Karpas-422 (cell line): ENCODE results near the gene TMEM109. TPM values are rescaled to one million over a fixed set of nuclear protein-coding genes. Genes with fewer than 3 reads are reported as not detected.

Experiments
- DNase-seq: peaks from one replicate; pipeline ENCODE4 v3.0.0-alpha.2; 2015
- H2AFZ ChIP-seq: fragments of 200-600 bp; sonication (generic); 2 replicates; pipeline ENCODE4 v1.6.1; 2014; ENCODE audit warnings: antibody characterized with exemption, low read length, mixed read lengths
- H3K27ac ChIP-seq: fragments of 200-600 bp; sonication (generic); 2 replicates; pipeline ENCODE4 v1.5.1; 2014; ENCODE audit warnings: mild to moderate bottlenecking, low read length, moderate library complexity
- H3K27me3 ChIP-seq: fragments of 200-600 bp; sonication (generic); 2 replicates; pipeline ENCODE4 v1.6.1; 2014; ENCODE audit warnings: low read length, mixed read lengths
- H3K36me3 ChIP-seq: fragments of 200-600 bp; sonication (generic); 2 replicates; pipeline ENCODE4 v1.6.1; 2014; ENCODE audit warnings: low read length, mixed read lengths; ENCODE audit not compliant: insufficient read depth
- H3K4me1 ChIP-seq: fragments of 200-600 bp; sonication (generic); 2 replicates; pipeline ENCODE4 v1.6.1; 2014; ENCODE audit warnings: mild to moderate bottlenecking, low read length, mixed read lengths
- H3K4me2 ChIP-seq: fragments of 200-600 bp; sonication (generic); 2 replicates; pipeline ENCODE4 v1.6.1; 2014; ENCODE audit warnings: low read length, low read depth, mild to moderate bottlenecking; ENCODE audit not compliant: poor library complexity, severe bottlenecking
- H3K4me3 ChIP-seq: fragments of 200-600 bp; sonication (generic); 2 replicates; pipeline ENCODE4 v1.5.1; 2014; ENCODE audit warnings: mild to moderate bottlenecking, antibody characterized with exemption, low read length, mixed read lengths
- H3K79me2 ChIP-seq: fragments of 200-600 bp; sonication (generic); 2 replicates; pipeline ENCODE4 v1.6.1; 2014; ENCODE audit warnings: mild to moderate bottlenecking, low read length, mixed read lengths
- H3K9ac ChIP-seq: fragments of 200-600 bp; sonication (generic); 2 replicates; pipeline ENCODE4 v1.6.0; 2014; ENCODE audit warnings: low read length
- H3K9me2 ChIP-seq: fragments of 200-600 bp; sonication (generic), shearing (Covaris generic); replicated peaks from 2 replicates; pipeline ENCODE4 v1.6.0; 2014; ENCODE audit warnings: mild to moderate bottlenecking, low read length, moderate library complexity; ENCODE audit not compliant: insufficient read depth
- H3K9me3 ChIP-seq: fragments of 300-700, 200-600 bp; sonication (generic); 2 replicates; pipeline ENCODE4 v1.6.1; 2014; ENCODE audit warnings: low read length, mixed read lengths
- H4K20me1 ChIP-seq: fragments of 200-600 bp; sonication (generic); 2 replicates; pipeline ENCODE4 v1.6.1; 2014; ENCODE audit warnings: mild to moderate bottlenecking, antibody characterized with exemption, low read length, low read depth; ENCODE audit not compliant: insufficient read depth
- total RNA-seq: library from RNA; depleted of rRNA; stranded (reverse); fragments of >200 nt; shearing (Covaris generic); gene quantifications from 2 replicates; pipeline ENCODE4 v1.2.3, GENCODE V29; 2014; ENCODE audit warnings: low replicate concordance

TMEM109 gene
- total RNA-seq, 1 experiment from 2014 or later: 44.4 TPM

GRCh38 chr11:60951904-60952741 lies 38.2 kb downstream of the TMEM109 start, which contains the start of gene SLC15A3:
TSS of gene SLC15A3 (minus strand) at chr11:60952176. CDS start at chr11:60951551, 625 bp downstream.
- Histone ChIP-seq H3K27me3 (no peaks in the 10 kb centered on the region), H3K4me3 (peak within 1 kb of the TSS; percentile 93), H3K4me2 (peak within 1 kb of the TSS; percentile 96), H3K9me2 (no peaks in the 10 kb centered on the region), H3K79me2 (peaks cover 40% of the 10 kb centered on the region), H3K36me3 (no peaks in the 10 kb centered on the region; the same call in 1 of the 2 replicates), H3K9ac (peak within 1 kb of the TSS; percentile 90), H2AFZ (peak within 1 kb of the TSS; percentile 73), H4K20me1 (no peaks in the 10 kb centered on the region), H3K4me1 (peaks cover 44% of the 10 kb centered on the region), H3K27ac (peak within 1 kb of the TSS; percentile 85), H3K9me3 (no peaks in the 10 kb centered on the region)
- peak; percentile 96 for DNase-seq

GRCh38 chr11:60952742-60953170 lies 38.8 kb downstream of the TMEM109 start:
- H3K4me3 ChIP-seq: peak overlapping the region; percentile 93; the same call in 1 of the 2 replicates

GRCh38 chr11:60953781-60954180 lies 39.8 kb downstream of the TMEM109 start:
- Histone ChIP-seq H4K20me1 (no peaks in the 10 kb centered on the region), H2AFZ (no peak overlapping the region), H3K4me1 (peaks cover 40% of the 10 kb centered on the region), H3K4me3 (no peak overlapping the region), H3K9me3 (no peaks in the 10 kb centered on the region), H3K27me3 (no peaks in the 10 kb centered on the region), H3K79me2 (peaks cover 27% of the 10 kb centered on the region), H3K9ac (no peak overlapping the region), H3K36me3 (no peaks in the 10 kb centered on the region), H3K4me2 (no peak overlapping the region), H3K9me2 (no peaks in the 10 kb centered on the region), H3K27ac (no peak overlapping the region)
- no peak for DNase-seq

More at GRCh38 chr11:60952742-60953170, 38.8 kb downstream of the TMEM109 start:
- H3K4me2 ChIP-seq: peak overlapping the region; percentile 96
- peak overlapping the region; percentile 85 for H3K27ac ChIP-seq
- no peak for DNase-seq
- H3K27me3 ChIP-seq: no peaks in the 10 kb centered on the region
- no peaks in the 10 kb centered on the region for H3K9me2 ChIP-seq
- no peaks in the 10 kb centered on the region for H4K20me1 ChIP-seq
- no peaks in the 10 kb centered on the region; the same call in 1 of the 2 replicates for H3K36me3 ChIP-seq
- H2AFZ ChIP-seq: peak overlapping the region; percentile 73; the same call in 1 of the 2 replicates
- peaks cover 36% of the 10 kb centered on the region for H3K79me2 ChIP-seq
- H3K9ac ChIP-seq: peak overlapping the region; percentile 90
- H3K9me3 ChIP-seq: no peaks in the 10 kb centered on the region
- H3K4me1 ChIP-seq: peaks cover 44% of the 10 kb centered on the region

- H3K4me1 ChIP-seq: peaks cover 37% of the 10 kb centered on the region
- no peak for DNase-seq
- H4K20me1 ChIP-seq: no peaks in the 10 kb centered on the region
- H3K27me3 ChIP-seq: no peaks in the 10 kb centered on the region
- H3K4me3 ChIP-seq: no peak overlapping the region
- H3K9me3 ChIP-seq: no peaks in the 10 kb centered on the region
- peak overlapping the region; percentile 70; the same call in 1 of the 2 replicates for H2AFZ ChIP-seq
- H3K36me3 ChIP-seq: no peaks in the 10 kb centered on the region
- peaks cover 22% of the 10 kb centered on the region for H3K79me2 ChIP-seq
- H3K9ac ChIP-seq: no peak overlapping the region
- no peaks in the 10 kb centered on the region for H3K9me2 ChIP-seq
- no peak overlapping the region for H3K4me2 ChIP-seq
- no peak overlapping the region for H3K27ac ChIP-seq
Observed at GRCh38 chr11:60954421-60954820, 40.5 kb downstream of the TMEM109 start.

GRCh38 chr11:60955571-60955970 lies 41.6 kb downstream of the TMEM109 start:
- no peaks in the 10 kb centered on the region for H3K9me2 ChIP-seq
- H3K36me3 ChIP-seq: no peaks in the 10 kb centered on the region
- no peaks in the 10 kb centered on the region for H3K9me3 ChIP-seq
- DNase-seq: no peak
- peaks cover 25% of the 10 kb centered on the region for H3K4me1 ChIP-seq
- no peaks in the 10 kb centered on the region for H3K27me3 ChIP-seq
- H2AFZ ChIP-seq: no peak overlapping the region
- no peak overlapping the region for H3K4me3 ChIP-seq
- H3K9ac ChIP-seq: no peak overlapping the region
- peaks cover 11% of the 10 kb centered on the region for H3K79me2 ChIP-seq
- H3K27ac ChIP-seq: no peak overlapping the region
- H3K4me2 ChIP-seq: no peak overlapping the region
- H4K20me1 ChIP-seq: no peaks in the 10 kb centered on the region

- no peak for DNase-seq
- Histone ChIP-seq H3K4me3 (no peak overlapping the region), H3K9me2 (no peaks in the 10 kb centered on the region), H3K27me3 (no peaks in the 10 kb centered on the region), H3K79me2 (no peaks in the 10 kb centered on the region), H2AFZ (no peak overlapping the region), H3K27ac (no peak overlapping the region), H3K4me2 (no peak overlapping the region), H3K9me3 (no peaks in the 10 kb centered on the region), H3K9ac (no peak overlapping the region), H4K20me1 (no peaks in the 10 kb centered on the region), H3K36me3 (no peaks in the 10 kb centered on the region), H3K4me1 (peaks cover 14% of the 10 kb centered on the region)
Observed at GRCh38 chr11:60957188-60957587, 43.2 kb downstream of the TMEM109 start.

- H4K20me1 ChIP-seq: no peaks in the 10 kb centered on the region
- H3K79me2 ChIP-seq: no peaks in the 10 kb centered on the region
- no peak overlapping the region for H3K4me3 ChIP-seq
- H3K4me1 ChIP-seq: peaks cover 4% of the 10 kb centered on the region; the same call in 1 of the 2 replicates
- no peak overlapping the region for H3K9ac ChIP-seq
- no peaks in the 10 kb centered on the region for H3K27me3 ChIP-seq
- H2AFZ ChIP-seq: no peak overlapping the region
- H3K9me3 ChIP-seq: no peaks in the 10 kb centered on the region
- no peaks in the 10 kb centered on the region for H3K9me2 ChIP-seq
- no peak overlapping the region for H3K27ac ChIP-seq
- H3K4me2 ChIP-seq: no peak overlapping the region
- H3K36me3 ChIP-seq: no peaks in the 10 kb centered on the region
- DNase-seq: no peak
Observed at GRCh38 chr11:60959431-60959830, 45.5 kb downstream of the TMEM109 start.

- Histone ChIP-seq H3K36me3 (no peaks in the 10 kb centered on the region), H2AFZ (no peak overlapping the region), H3K9me3 (no peaks in the 10 kb centered on the region), H3K4me2 (no peak overlapping the region), H3K27ac (no peak overlapping the region), H3K4me1 (peaks cover 3% of the 10 kb centered on the region; the same call in 1 of the 2 replicates), H3K9me2 (no peaks in the 10 kb centered on the region), H3K9ac (no peak overlapping the region), H3K4me3 (no peak overlapping the region), H3K79me2 (no peaks in the 10 kb centered on the region), H3K27me3 (no peaks in the 10 kb centered on the region), H4K20me1 (no peaks in the 10 kb centered on the region)
- no peak for DNase-seq
Observed at GRCh38 chr11:60960405-60960804, 46.4 kb downstream of the TMEM109 start.
